ENCODE results near the gene SMAD2.

DNA sequence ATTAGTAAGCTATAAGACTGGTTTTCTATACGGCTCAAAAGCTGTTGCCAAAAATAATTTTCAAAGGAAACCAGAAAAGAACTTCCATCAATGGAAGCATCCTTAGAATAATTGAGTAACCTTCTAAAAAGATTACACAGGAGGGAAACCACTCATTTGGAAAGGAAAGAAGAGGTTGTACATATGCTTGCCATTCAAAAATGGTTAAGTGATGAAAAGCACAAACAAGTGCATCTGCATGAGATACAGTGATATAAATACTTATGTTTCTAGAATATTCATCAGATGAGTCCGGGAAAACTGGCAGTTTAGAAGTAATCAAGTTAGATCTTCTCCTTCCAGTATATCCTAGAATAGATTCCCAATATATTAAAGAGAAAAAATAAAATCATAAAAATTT, 20.1 kb upstream of the SMAD2 start:
- TF ChIP-seq, protein P1, sequence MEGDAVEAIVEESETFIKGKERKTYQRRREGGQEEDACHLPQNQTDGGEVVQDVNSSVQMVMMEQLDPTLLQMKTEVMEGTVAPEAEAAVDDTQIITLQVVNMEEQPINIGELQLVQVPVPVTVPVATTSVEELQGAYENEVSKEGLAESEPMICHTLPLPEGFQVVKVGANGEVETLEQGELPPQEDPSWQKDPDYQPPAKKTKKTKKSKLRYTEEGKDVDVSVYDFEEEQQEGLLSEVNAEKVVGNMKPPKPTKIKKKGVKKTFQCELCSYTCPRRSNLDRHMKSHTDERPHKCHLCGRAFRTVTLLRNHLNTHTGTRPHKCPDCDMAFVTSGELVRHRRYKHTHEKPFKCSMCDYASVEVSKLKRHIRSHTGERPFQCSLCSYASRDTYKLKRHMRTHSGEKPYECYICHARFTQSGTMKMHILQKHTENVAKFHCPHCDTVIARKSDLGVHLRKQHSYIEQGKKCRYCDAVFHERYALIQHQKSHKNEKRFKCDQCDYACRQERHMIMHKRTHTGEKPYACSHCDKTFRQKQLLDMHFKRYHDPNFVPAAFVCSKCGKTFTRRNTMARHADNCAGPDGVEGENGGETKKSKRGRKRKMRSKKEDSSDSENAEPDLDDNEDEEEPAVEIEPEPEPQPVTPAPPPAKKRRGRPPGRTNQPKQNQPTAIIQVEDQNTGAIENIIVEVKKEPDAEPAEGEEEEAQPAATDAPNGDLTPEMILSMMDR (IDR thresholded peaks at IDR 0.05; ENCODE audit: low read depth, low read length) = no peak
- TF ChIP-seq EZH2phosphoT487 (IDR thresholded peaks at IDR 0.05; ENCODE audit: low read depth) = no peak
